Fibroblast of peridontal ligament (primary cell): Measurements from ENCODE around the gene RBM11.
"Not testable (repeated sequence)": the region's sequence is repeated elsewhere in the genome, so short reads cannot be mapped to it uniquely, and the experiment has no call there.

ENCODE experiments used
- DNase-seq: peaks from one replicate; pipeline ENCODE4 v3.0.0-alpha.2; 2010; ENCODE audit errors: extremely low read depth

The RBM11 gene, protein sequence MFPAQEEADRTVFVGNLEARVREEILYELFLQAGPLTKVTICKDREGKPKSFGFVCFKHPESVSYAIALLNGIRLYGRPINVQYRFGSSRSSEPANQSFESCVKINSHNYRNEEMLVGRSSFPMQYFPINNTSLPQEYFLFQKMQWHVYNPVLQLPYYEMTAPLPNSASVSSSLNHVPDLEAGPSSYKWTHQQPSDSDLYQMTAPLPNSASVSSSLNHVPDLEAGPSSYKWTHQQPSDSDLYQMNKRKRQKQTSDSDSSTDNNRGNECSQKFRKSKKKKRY

DNA sequence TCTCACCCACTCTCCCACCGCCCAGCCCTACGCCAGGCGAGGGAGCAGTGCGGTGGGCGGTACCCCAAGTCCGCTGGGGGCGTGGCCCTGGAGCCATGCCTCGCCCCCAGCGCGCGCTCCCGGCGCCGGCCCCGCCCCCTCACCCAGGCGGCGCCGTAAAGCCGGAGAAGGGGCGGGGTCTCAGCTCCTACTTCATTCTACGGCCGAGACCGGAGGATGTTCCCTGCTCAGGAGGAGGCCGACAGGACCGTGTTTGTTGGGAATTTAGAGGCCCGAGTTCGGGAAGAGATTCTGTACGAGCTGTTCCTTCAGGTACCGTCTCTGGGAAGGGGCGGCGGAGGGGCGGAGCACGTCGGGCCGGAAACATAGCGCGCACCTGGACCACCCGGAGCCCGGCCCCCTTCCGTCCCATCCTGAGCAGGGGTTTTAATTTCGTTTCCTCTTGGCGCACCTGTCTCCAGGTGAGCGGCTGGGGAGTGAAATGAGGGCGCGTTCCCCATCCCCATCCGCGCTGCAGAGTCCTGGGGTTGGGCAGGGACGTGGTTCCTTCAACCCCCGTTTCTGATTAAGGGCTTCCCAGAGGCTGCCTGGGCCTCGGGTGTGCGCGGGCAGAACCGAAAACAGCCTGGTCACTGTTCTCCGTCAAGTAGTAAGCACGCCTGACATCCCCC is at the start of gene RBM11:
Gene RBM11, plus strand, starts transcription at position 187 of the 671 bp plus-strand sequence. Its CDS starts 30 bp downstream, at position 217.
- no peak for DNase-seq

DNA sequence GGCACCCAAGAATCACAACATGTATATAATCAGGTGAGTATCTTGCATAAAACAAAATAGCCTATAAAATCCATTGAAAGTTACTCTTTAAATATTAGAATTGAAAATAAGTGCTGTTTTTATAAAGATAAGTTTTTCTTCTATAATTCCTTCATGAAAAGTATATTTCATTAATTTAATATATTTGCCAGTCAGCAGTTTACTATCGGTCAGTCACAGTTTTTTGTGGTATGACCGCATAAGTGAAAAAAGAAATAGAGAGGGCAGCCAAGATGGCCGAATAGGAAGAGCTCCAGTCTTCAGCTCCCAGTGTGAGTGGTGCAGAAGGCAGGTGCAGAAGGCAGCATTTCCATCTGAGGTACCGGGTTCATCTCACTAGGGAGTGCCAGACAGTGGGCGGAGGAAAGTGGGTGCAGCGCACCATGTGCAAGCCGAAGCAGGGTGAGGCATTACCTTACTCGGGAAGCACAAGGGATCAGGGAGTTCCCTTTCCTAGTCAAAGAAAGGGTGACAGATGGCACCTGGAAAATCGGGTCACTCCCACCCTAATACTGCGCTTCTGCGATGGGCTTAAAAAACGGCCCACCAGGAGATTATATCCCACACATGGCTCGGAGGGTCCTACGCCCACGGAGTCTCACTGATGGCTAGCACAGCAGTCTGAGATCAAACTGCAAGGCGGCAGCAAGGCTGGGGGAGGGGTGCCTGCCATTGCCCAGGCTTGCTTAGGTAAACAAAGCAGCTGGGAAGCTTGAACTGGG is 49.3 kb upstream of the RBM11 start:
- DNase-seq: not testable (repeated sequence)

DNA sequence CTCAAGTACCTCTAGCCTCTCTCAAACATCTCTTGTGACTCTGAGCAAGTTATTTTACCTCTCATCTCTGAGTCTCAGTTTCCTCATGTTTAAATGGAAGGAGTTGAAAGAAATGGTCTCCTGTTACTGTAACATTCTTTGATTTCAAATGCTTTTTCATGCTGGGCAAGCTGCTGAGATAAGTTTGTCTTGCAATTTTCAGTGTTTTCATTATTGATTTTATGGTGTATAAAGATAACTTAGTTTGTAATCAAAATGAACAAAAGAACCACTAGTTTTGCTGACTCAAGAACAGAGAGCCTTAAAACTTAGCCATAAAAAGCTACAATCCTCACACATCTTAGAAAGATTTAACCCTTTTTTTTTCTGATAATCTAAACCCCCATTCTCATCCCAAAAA is 9.7 kb upstream of the RBM11 start:
- DNase-seq: no peak

DNA sequence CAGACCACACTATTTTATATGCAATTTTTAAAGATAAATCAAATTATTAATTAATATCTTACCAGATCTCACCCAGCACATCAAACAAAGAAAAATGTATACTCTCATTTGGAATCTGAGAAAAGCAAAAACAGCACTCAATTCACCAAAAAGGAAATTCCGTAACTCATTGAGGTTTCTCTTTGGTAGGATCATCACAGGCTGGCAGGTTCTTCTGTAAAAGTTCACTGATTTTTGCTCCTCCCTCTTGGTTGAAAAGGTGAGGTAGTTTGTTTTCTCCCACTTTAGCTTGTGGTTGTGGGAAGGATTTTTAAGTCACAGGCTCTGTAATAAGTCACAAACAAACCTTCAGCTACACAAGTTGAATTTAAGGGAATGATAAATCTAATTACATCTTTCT is 5.2 kb upstream of the RBM11 start, which contains the start of gene LIPI:
Gene LIPI, minus strand, starts transcription at position 218 of the 400 bp plus-strand sequence. Its CDS starts 110 bp downstream, at position 108.
- no peak for DNase-seq

DNA sequence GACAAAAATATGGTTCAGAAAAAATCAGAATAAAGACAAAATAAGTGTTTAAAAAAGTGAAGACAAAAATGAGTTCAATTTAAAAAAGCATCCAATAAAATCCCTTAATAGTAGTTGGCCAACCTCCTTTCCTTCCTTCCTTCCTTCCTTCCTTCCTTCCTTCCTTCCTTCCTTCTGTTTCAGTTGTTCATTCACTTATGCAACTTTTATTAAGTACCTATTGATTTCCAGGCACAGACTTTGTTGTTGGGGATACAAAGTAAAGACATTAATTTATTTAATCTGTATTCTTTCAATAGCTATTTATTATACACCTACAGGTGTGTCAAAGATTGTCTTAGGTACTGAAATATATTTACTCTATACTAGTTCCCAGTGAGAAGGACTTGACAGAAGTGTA is 2.8 kb upstream of the RBM11 start:
- DNase-seq: no peak

DNA sequence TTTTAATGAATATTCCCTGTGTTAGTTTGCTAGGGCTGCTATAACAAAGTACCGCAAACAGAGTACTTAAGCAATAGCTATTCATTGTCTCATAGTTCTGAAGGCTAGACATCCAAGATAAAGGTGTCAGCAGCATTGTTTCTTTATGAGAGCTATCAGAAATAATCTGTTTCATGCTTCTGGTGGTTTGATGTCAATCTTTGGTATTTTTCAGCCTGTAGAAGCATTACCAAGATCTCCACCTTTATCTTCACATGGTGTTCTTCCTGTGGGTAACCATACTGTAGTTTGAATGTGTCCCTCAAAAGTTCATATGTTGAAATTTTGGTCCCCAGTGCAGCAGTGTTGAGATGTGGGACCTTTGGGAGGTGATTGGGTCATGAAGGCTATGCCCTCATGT is 7.4 kb downstream of the RBM11 start:
- DNase-seq: no peak

DNA sequence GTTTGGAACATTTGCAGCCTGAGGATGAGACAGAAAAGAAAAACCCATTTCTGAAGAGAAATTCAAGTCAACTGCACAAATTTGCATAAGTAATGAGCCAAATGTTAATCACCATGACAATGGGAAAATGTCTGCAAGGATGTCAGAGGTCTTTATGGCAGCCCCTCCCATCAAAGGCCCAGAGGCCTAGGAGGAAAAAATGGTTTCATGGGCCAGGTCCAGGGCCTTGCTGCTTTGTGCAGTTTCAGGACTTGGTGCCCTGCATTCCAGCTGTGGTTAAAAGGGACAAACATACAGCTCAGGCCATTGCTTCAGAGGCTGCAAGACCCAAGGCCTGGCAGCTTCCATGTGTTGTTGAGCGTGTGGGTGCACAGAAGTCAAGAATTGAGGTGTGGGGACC is 13.4 kb downstream of the RBM11 start:
- no peak for DNase-seq

DNA sequence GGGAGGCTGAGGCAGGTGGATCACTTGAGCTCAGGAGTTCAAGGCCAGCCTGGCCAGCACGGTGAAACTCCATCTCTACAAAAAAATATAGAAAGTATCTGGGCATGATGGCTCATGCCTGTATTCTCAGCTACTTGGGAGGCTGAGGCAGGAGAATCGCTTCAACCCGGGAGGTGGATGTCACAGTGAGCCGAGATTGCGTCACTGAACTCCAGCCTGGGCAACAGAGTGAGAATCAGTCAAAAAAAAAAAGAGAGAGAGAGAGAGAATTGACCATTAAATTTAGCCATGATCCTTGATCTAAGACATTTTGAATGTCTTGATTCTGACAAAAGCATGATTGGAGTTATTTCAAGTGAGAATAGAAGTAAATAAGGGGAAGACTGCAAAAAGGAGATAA is 19.1 kb downstream of the RBM11 start:
- no peak for DNase-seq

DNA sequence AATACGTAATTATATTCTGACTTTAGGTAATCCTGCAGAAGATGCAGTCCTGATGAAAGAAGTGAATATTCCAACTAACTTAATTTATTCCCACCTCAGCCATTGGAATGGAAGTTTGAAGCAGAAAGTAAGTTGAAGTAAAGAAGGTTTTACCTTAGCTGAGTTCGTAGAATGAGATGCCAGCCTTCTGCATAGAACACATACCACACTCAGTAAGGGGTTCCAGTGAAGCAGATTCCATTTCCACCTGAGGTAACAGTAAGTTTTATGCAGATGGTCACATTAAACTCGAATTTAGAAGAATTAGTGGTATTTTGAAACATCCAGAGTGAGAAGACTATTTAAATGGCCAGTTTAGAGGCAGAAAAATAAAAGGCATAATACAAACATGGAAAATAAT is 20.2 kb downstream of the RBM11 start:
- DNase-seq: no peak

DNA sequence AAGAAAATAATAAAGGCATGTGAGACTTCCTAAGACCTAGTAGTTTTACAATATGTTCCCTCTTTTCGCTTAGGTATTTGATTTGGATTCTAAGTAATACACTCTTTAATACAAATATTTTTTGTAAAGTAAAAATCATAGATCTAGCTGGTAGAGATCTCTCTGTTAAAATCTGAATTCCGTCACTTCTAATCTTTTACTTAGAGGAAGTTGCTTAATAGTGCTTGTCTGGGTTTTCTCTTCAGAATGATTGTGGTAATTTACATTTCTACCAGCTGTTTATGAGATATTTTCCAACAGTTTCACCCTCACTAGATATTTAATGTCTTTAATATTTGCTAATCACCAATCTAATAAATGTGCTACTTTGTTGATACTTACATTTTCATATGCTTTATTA is 23.3 kb downstream of the RBM11 start:
- no peak for DNase-seq

DNA sequence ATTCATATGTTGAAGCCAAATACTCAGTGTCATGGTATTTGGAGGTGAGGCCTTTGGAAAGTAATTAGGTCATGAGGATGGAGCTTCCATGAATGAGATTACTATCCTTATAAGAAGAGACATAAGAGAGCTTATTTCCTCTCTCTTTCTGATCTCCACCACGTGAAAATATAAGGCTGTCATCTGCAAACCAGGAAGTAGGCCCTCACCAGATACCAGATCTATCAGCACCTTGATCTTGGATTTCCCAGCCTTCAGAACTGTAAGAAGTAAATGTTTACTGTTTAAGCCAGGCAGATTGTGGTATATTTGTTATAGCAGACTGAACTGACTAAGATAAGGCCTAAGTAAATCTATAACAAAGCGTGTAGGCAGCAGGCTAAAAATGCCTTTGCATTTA is 25.3 kb downstream of the RBM11 start:
- no peak for DNase-seq

DNA sequence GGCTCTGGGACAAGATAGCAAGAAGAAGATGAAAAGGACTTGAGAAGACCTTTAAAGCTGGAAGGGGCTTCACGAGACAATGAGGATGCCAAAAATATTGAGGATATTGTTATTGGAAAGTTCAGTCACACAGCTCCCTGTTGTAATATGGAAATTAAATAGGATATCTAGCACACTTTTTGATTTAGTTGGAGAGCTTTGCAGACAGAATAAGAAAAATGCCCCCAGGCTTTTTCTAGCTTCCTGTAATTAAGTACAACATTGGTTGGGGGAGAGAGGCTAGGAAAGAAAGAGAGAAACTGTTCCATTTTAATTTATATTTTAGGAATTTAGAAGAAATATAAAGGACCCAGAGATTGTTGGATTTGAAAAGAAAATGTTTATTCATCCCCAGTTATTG is 27.5 kb downstream of the RBM11 start:
- DNase-seq: no peak

DNA sequence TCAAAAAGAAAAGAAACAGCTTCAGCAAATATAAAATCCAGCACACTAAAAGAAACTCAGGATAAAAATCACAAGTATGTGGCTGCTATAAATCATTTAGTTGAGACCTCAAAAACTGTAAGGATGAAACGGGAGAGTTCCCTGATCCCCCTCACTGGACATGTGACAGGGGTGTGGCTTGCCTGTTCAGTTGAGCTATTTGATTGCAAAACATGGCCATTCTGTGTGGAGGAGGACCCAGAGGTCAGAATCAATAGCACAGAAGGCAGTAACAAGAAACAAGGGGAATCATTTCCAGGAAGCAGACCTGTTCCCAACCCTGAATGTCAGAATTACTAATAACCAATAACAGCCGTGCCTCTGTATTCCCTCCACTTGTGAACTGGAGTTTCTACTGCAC is 27.9 kb downstream of the RBM11 start:
- DNase-seq: no peak

DNA sequence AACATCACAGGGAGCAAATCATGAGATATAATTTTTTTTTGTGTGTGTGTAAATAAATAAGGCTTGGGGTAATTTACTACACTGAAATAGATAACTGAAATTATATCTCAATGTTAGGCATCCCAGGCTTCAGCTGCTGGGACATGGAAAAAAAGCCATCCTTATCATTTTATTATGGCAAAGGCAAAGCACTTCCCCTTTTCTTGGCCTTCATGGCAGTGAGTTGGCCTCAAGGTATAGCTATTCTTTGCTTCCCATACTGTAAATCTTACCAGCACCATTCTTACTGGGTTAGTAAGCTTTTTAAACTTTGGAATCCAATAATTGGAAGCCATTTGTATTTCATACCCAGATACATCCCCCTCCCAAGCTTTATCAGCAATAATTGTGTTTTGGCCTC is 29.0 kb downstream of the RBM11 start:
- no peak for DNase-seq

DNA sequence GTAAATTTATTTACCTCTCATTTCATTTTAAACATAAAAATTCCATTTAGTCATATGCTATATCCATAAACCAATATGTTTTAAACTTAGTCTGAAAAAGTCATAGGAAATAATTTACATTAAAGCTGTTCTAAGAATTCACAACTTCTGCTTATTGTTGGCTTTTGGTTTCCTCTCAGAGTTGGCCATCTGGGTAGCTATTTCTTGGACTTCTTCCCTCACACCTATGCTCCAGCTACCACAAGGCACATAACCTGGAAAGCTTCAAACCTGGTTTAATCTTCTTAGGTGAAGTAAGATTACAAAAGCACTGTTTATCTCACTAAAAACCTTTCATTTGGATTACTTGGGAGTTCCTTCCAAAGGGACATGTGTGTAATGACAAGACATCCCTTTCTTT is 29.8 kb downstream of the RBM11 start:
- no peak for DNase-seq

DNA sequence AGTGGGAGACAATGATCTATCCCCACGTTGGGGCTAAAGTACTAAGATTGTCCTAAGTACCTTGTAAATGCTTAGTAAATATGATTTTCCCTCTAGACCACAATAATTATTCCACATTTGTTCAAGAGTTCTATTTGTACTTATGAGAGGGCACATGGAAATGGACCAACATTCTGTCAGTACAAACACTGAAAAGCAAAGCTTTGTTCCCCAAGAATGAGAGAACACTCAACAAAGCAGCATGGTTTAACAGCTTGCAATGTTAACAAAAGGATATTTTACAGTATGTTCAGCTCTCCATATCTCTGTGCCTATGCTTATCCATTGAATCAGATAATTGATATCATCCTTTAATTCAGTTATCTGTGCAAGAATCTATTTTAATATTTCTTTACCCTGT is 35.4 kb downstream of the RBM11 start:
- DNase-seq: no peak

DNA sequence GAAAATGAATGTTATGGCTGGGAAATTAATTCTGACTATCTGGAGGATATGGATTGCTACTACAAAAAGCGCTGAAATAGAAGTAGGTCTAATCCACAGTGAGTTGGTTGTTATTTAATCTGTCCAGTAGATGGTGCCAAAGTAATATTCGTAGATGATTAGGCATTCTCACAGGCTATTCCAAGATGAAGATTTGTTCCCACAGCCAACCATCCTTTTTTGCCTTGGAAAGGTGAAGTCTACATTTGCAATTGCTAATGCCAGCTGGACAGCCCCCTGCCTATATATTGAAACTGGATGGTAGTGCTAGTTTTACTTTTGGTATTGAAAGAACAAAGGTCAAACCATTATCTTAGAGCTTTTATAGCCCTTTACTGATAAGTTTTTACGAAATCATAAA is 43.8 kb downstream of the RBM11 start:
- peak; percentile 72 for DNase-seq

DNA sequence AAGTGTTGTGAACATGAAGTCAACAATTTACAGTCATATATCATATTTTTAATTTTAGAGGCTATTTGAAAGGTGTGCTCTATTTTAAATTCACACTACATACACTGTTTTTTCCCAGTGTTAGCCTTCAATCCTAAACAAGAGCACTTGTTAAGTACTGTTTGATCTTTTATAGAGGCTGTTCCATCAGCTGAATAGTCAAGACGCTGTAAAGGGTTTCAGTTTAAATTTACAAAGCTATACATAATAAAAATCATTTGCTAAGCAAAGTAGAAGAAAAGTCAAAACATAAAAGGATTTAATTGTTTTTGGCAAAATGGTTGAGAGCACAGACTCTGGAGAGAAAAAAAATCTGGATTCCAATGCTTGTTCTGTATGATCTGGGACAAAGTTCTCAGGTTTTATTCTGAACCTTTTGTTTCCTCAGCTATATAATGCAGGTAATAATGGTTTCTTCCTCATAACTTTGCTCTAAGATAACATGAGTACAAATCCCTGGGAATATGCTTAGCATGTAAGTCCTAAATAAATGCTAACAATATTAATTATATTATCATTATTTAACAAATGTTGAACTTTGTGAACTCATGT is 44.3 kb downstream of the RBM11 start:
- DNase-seq: no peak

DNA sequence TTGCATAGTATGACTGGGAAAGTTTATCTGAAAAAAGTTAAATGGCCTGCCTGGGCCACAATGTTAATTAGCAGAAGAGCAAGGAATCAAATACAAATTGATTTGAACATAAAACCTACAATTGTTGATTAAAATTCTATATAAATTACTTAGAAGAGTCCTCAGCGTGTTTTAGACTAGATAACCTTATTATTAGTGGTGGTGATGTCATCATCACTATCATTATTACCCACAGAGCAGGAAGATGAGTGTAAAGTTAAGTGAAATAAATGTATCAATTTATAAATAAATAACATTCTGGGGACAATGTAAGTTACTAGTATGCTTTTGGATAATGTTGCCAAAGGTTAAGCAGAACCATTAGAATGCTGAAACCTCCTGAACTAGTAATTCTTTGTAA is 46.1 kb downstream of the RBM11 start:
- DNase-seq: no peak

DNA sequence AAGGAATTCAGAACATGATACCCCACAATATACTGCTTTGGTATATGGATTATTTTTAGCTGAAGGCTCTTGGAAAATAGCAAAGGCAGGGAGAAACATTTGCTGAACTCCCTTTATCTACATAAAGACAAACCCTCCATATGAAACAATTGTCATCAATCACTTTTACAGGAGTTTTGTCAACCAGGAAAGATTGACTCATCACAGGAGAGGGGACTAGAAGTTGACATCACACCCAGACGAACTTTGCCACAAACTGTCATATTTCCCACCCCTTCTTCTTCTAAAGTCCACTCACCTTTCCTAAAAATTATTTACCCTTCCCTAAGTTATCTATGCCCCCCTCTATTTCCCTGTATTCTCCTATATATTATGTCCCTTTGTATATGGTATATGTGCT is 47.9 kb downstream of the RBM11 start:
- no peak for DNase-seq

DNA sequence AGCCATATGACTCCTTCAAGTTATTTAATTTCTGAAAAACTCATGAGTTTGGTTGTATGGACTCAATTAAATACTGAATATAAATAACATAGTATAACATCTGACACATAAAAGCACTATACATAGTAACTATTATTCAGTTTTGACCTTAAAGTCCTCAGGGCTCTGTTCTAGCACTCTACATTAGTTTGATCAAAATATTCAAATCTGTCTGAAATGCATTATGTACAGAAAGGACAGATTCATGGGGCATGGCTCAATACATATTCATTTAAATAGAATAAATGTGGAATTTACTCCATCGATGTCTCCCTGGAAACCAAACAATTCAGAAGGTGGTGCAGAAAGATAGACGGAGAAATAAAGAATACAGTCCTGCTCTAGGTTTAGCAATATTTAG is 49.1 kb downstream of the RBM11 start:
- no peak for DNase-seq

DNA sequence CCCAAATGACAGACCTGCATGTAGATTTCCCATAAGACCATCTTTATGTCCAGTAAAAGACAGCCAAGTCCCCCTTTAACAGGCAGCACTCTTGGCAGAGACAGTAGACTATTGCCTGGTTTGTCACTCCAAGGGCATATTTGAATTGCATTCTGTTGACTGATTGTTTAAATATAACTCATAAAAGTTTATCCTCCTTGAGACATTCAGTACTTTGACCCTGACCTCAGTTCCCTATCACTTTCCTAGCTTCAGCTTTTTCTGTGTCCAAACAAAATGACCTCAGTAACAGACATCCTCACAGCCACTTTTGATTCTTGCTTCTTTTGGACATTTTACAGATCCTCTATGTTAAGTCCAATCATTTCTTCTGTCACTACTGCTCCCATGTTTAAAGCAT is 51.1 kb downstream of the RBM11 start:
- DNase-seq: no peak

DNA sequence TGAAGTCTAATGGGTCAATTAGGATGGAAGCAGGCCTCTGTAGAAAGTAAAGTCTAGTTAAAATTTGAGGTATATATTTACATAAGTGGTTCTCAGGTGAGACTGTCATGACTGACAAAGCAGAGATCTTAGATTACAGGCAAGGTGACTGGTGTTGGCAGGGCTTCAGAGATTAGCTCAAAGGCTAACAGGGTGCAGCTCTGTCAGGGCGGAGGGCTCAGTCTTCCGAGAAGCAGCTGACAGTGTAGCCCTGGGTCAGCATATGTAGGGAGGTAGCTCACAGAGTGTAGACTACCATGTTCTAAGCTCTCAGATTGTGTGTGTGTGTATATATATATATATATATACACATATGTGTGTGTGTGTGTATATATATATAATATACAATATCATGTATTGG is 54.7 kb downstream of the RBM11 start:
- no peak for DNase-seq
